ENCODE data around the gene SLA2. TPM values are rescaled to one million over a fixed set of nuclear protein-coding genes. Genes with fewer than 3 reads are reported as not detected.

The SLA2 gene
- total and polyA plus RNA-seq, 2 of the 8 experiments (the other 6 are each of a cell fraction or from before 2014, with no cell fraction given): 0.18 TPM; not detected in 1

DNA sequence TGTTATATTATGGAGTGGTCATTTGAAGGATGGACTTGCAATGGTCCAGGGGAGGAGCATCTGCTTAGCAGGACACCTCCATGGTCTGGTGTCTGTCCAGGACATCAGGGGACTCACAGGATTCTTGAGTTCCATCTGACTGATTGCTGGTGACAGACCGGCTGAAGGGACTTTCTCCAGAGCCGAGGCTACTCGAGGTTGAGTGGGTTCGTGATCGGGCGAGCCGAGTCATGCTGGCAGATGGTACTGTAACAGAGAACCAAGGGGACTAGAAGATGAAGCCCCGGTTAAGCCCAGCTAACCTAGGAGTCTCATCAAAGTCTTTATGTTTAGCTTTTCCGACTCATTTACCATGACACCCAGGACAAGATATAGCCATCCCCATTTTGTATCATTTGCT is 7.5 kb upstream of the SLA2 start (continued):
- no peak for TF ChIP-seq CHD7 (IDR thresholded peaks at IDR 0.05; ENCODE audit: insufficient replicate concordance, low read length)
